Ascending aorta (tissue), 2 donors: Measurements from ENCODE around the gene TECR. TPM values are rescaled to one million over a fixed set of nuclear protein-coding genes. Genes with fewer than 3 reads are reported as not detected.

Experiments
- DNase-seq, 2 donors: peaks; one replicate each; pipeline ENCODE4 v3.0.0-alpha.2; 2019; ENCODE audit warnings: low spot score in 2 of 2
- H3K27ac ChIP-seq, 2 donors: fragments of 200-600 bp; sonication (generic); one replicate each; pipeline ENCODE4 v1.5.1; 2016 to 2017; ENCODE audit warnings: mild to moderate bottlenecking in 1 of 2
- H3K27me3 ChIP-seq: fragments of 200-600 bp; sonication (generic); one replicate; pipeline ENCODE4 v1.5.1; 2017
- H3K36me3 ChIP-seq, 2 donors: fragments of 200-600 bp; sonication (generic); one replicate each; pipeline ENCODE4 v1.5.1; 2016
- H3K4me1 ChIP-seq, 2 donors: fragments of 200-600 bp; sonication (generic); one replicate each; pipeline ENCODE4 v1.5.1; 2016 to 2017; ENCODE audit warnings: mild to moderate bottlenecking in 1 of 2
- H3K4me3 ChIP-seq, 2 donors: fragments of 200-600 bp; sonication (generic); one replicate each; pipeline ENCODE4 v1.5.1; 2016 to 2017; ENCODE audit warnings: mild to moderate bottlenecking in 1 of 2
- H3K9me3 ChIP-seq, 2 donors: fragments of 200-600 bp; sonication (generic); one replicate each; pipeline ENCODE4 v1.5.1; 2016
- CTCF ChIP-seq, 3 experiments: fragments of 200-600 bp in 2 of 3; fragments of 450-650 bp in 1 of 3; sonication (generic) in 2 of 3; IDR thresholded peaks; one replicate each; pipeline ENCODE4 v1.5.1; 2016 to 2019; ENCODE audit warnings: antibody characterized with exemption in 3 of 3, mild to moderate bottlenecking in 1 of 3, moderate library complexity in 1 of 3
- intact Hi-C: fragments of 100-400 bp; cut with DNase I; formaldehyde crosslinking; loops from one replicate; pipeline ENCODE4 v1.15.1; 2023
- total RNA-seq: library from RNA; depleted of rRNA; stranded (reverse); fragments of >200 nt; gene quantifications from one replicate; pipeline ENCODE4 v1.1.0, GENCODE V29; 2016

Gene TECR
- total RNA-seq, 1 donor from 2014 or later: 88.7 TPM

DNA sequence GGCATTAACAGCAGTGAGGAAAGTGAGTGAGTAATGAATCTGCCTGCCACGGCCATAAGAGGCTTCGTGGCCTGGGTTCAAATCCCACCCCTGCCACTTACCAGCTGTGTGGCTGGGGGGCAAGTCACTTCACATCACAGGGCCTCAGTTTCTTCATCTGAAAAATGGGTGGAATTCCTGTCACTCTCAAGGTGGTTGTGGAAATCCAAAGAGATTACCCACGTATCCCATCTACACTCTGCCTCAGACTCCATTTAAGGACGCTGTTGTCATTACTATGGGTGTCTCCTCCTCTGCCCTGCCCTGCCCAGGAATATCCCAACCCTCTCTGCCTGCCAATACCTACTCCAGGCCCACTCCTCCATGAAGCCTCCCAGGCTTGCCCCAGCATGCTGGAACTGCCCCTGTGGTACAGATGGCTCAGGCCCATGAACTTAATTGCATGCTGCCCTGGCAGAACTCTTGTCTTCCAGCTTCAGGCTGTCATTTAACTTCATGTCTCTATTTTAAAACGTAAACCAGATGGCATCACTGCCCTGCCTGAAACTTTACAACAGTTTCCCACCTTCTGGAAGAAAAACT, 36.5 kb upstream of the TECR start:
- H3K4me3 ChIP-seq: no peak overlapping the region
- no peak overlapping the region for H3K27ac ChIP-seq
- H3K36me3 ChIP-seq: peaks cover 32 to 34% of the 10 kb centered on the region in 2 donors
- DNase-seq: no peak
- intact Hi-C loops: no loop called here
- TF ChIP-seq CTCF (IDR thresholded peaks at IDR 0.05): no peak
- H3K9me3 ChIP-seq: no peaks in the 10 kb centered on the region
- no peaks in the 10 kb centered on the region for H3K27me3 ChIP-seq
- peaks cover 0 to 17% of the 10 kb centered on the region in 2 donors for H3K4me1 ChIP-seq

GRCh38 chr19:14494411-14494810, 35.0 kb upstream of the TECR start:
- Histone ChIP-seq H3K27ac (no peak overlapping the region), H3K4me3 (peak overlapping the region; percentile 90 to 93)
- intact Hi-C loops: no loop called here

GRCh38 chr19:14494910-14495671, 34.3 kb upstream of the TECR start:
- Histone ChIP-seq H3K4me3 (peak overlapping the region; percentile 90 to 93), H3K4me1 (peaks cover 0 to 17% of the 10 kb centered on the region in 2 donors), H3K27me3 (no peaks in the 10 kb centered on the region), H3K27ac (peak overlapping the region; percentile 36 to 53), H3K9me3 (no peaks in the 10 kb centered on the region), H3K36me3 (peaks cover 15 to 20% of the 10 kb centered on the region in 2 donors)
- intact Hi-C loops: loop anchor here (5.0 kb wide), 2 partner anchors 192 to 413 kb away; no protein-coding TSS in a partner anchor
- no peak for TF ChIP-seq CTCF (IDR thresholded peaks at IDR 0.05)
- no peak for DNase-seq

More at GRCh38 chr19:14494411-14494810, 35.0 kb upstream of the TECR start:
- Histone ChIP-seq H3K9me3 (no peaks in the 10 kb centered on the region), H3K36me3 (peaks cover 18 to 24% of the 10 kb centered on the region in 2 donors), H3K27me3 (no peaks in the 10 kb centered on the region), H3K4me1 (peaks cover 0 to 17% of the 10 kb centered on the region in 2 donors)
- no peak for TF ChIP-seq CTCF (IDR thresholded peaks at IDR 0.05)
- no peak for DNase-seq

DNA sequence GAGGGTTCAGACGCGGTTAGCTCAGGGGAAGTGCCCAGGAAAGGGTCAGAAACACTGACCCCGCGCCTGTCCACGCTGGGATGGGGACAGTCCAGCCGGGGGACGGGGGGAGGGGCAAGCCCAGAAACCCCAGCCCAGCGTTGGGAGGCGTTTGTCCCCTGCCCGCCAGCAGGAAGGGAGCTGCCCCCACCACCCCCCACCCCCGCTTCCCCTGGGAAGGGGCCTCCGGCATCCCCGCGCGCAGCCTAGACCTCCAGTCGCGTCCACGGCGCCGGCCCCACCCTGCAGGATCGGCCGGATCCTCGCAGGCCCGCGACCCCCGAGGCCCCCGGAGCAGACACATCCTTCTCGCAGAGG, 33.7 kb upstream of the TECR start:
- no peak for DNase-seq
- Histone ChIP-seq H3K9me3 (no peaks in the 10 kb centered on the region), H3K27me3 (no peaks in the 10 kb centered on the region), H3K4me3 (peak overlapping the region; percentile 90 to 93), H3K27ac (peak overlapping the region; percentile 36 to 53), H3K36me3 (peaks cover 12 to 14% of the 10 kb centered on the region in 2 donors), H3K4me1 (peaks cover 0 to 17% of the 10 kb centered on the region in 2 donors)
- intact Hi-C loops: loop anchor here (1.0 to 5.0 kb wide), 4 partner anchors 23 to 413 kb away; partner anchors contain the start of genes DNAJB1 and TECR
- no peak for TF ChIP-seq CTCF (IDR thresholded peaks at IDR 0.05)

GRCh38 chr19:14496029-14496833, 33.2 kb upstream of the TECR start, which contains the start of gene GIPC1:
TSS of gene GIPC1 (minus strand) at chr19:14496127. CDS start at chr19:14482976, 13,151 bp downstream.
- Histone ChIP-seq H3K9me3 (no peaks in the 10 kb centered on the region), H3K27ac (peak within 1 kb of the TSS; percentile 36 to 53), H3K36me3 (peaks cover 8 to 9% of the 10 kb centered on the region in 2 donors), H3K4me1 (peaks cover 0 to 17% of the 10 kb centered on the region in 2 donors), H3K27me3 (no peaks in the 10 kb centered on the region), H3K4me3 (peak within 1 kb of the TSS; percentile 90 to 93)
- TF ChIP-seq CTCF (IDR thresholded peaks at IDR 0.05): no peak
- DNase-seq: peak; percentile 72 to 97
- intact Hi-C loops: loop anchor here (1.0 to 5.0 kb wide), 4 partner anchors 22 to 414 kb away; partner anchors contain the start of genes DNAJB1 and TECR
